Retina (tissue), 1 donor: ENCODE data around the gene CD1C.
"Not testable (repeated sequence)": the region's sequence is repeated elsewhere in the genome, so short reads cannot be mapped to it uniquely, and the experiment has no call there.

Source experiments
- DNase-seq: peaks from one replicate; pipeline ENCODE4 v3.0.0-alpha.2; 2016

Gene CD1C

GRCh38 chr1:158289811-158290210, at the start of gene CD1C:
TSS of gene CD1C (plus strand) at chr1:158289923. CDS start at chr1:158290065, 142 bp downstream.
- no peak for DNase-seq

GRCh38 chr1:158246650-158247049, 43.1 kb upstream of the CD1C start:
- no peak for DNase-seq

GRCh38 chr1:158248118-158248517, 41.6 kb upstream of the CD1C start:
- DNase-seq: no peak

- DNase-seq: no peak
These were observed 41.0 kb upstream of the CD1C start for GRCh38 chr1:158248771-158249170.

GRCh38 chr1:158249646-158250045, 40.1 kb upstream of the CD1C start:
- no peak for DNase-seq

GRCh38 chr1:158251163-158251562, 38.6 kb upstream of the CD1C start:
- DNase-seq: no peak

- DNase-seq: no peak
These were observed 34.1 kb upstream of the CD1C start for GRCh38 chr1:158255656-158256055.

GRCh38 chr1:158256747-158257146, 33.0 kb upstream of the CD1C start:
- DNase-seq: not testable (repeated sequence)

- no peak for DNase-seq
These were observed 31.8 kb upstream of the CD1C start for GRCh38 chr1:158257888-158258287.

GRCh38 chr1:158259117-158259516, 30.6 kb upstream of the CD1C start:
- DNase-seq: no peak

- DNase-seq: no peak
These were observed 17.0 kb upstream of the CD1C start for GRCh38 chr1:158272681-158273080.

- DNase-seq: no peak
These were observed 14.9 kb upstream of the CD1C start for GRCh38 chr1:158274797-158275196.

GRCh38 chr1:158282421-158282820, 7.3 kb upstream of the CD1C start:
- not testable (repeated sequence) for DNase-seq

GRCh38 chr1:158283965-158284364, 5.8 kb upstream of the CD1C start:
- no peak for DNase-seq

- no peak for DNase-seq
These were observed 3.9 kb upstream of the CD1C start for GRCh38 chr1:158285756-158286241.

GRCh38 chr1:158286487-158286886, 3.2 kb upstream of the CD1C start:
- DNase-seq: no peak

GRCh38 chr1:158286941-158287346, 2.8 kb upstream of the CD1C start:
- no peak for DNase-seq

GRCh38 chr1:158290321-158290844, 660 bp downstream of the CD1C start:
- no peak for DNase-seq

- no peak for DNase-seq
These were observed 6.1 kb downstream of the CD1C start for GRCh38 chr1:158295791-158296190.

GRCh38 chr1:158310623-158311022, 20.9 kb downstream of the CD1C start:
- DNase-seq: no peak

- no peak for DNase-seq
These were observed 21.3 kb downstream of the CD1C start for GRCh38 chr1:158311066-158311465.

GRCh38 chr1:158323866-158324265, 34.1 kb downstream of the CD1C start:
- no peak for DNase-seq

GRCh38 chr1:158324395-158324794, 34.7 kb downstream of the CD1C start:
- no peak for DNase-seq

GRCh38 chr1:158327481-158327880, 37.8 kb downstream of the CD1C start:
- DNase-seq: no peak

GRCh38 chr1:158328426-158328825, 38.7 kb downstream of the CD1C start:
- DNase-seq: no peak
